Mucosa of rectum (tissue), 2 donors: ENCODE measurements around the gene HADHA.

Experiments used
- H3K27ac ChIP-seq, 2 donors: one replicate each; pipeline ENCODE4 v1.7.0; 2013; ENCODE audit warnings: inconsistent platforms in 2 of 2, low read depth in 2 of 2, low read length in 2 of 2
- H3K27me3 ChIP-seq, 2 donors: one replicate each; pipeline ENCODE4 v1.7.0; 2013; ENCODE audit warnings: low read length in 2 of 2; ENCODE audit not compliant: control insufficient read depth in 2 of 2, insufficient read depth in 2 of 2
- H3K36me3 ChIP-seq, 2 donors: one replicate each; pipeline ENCODE4 v1.7.0; 2013; ENCODE audit warnings: low read length in 2 of 2; ENCODE audit not compliant: control insufficient read depth in 2 of 2, insufficient read depth in 2 of 2
- H3K4me1 ChIP-seq, 2 donors: one replicate each; pipeline ENCODE4 v1.7.0; 2013; ENCODE audit warnings: low read length in 2 of 2, mild to moderate bottlenecking in 1 of 2; ENCODE audit not compliant: control insufficient read depth in 2 of 2, insufficient read depth in 2 of 2
- H3K4me3 ChIP-seq, 2 donors: one replicate each; pipeline ENCODE4 v1.7.0; 2013; ENCODE audit warnings: low read length in 2 of 2
- H3K9ac ChIP-seq, 2 donors: one replicate each; pipeline ENCODE4 v1.7.0; 2013; ENCODE audit warnings: low read length in 2 of 2, low read depth in 1 of 2, mild to moderate bottlenecking in 1 of 2
- H3K9me3 ChIP-seq, 2 donors: one replicate each; pipeline ENCODE4 v1.7.0; 2013; ENCODE audit warnings: low read length in 2 of 2; ENCODE audit not compliant: control insufficient read depth in 2 of 2
- donor health status: healthy.
- donor health status: Normal muscosa, but diverticular disease.

The HADHA gene

GRCh38 chr2:26196683-26197418, 47.6 kb downstream of the HADHA start:
- Histone ChIP-seq H3K9me3 (no peaks in the 10 kb centered on the region), H3K36me3 (peaks cover 75 to 86% of the 10 kb centered on the region in 2 donors), H3K4me3 (no peak overlapping the region), H3K27me3 (no peaks in the 10 kb centered on the region), H3K27ac (no peak overlapping the region), H3K9ac (no peak overlapping the region), H3K4me1 (peaks cover 2 to 3% of the 10 kb centered on the region in 2 donors)

- Histone ChIP-seq H3K27me3 (no peaks in the 10 kb centered on the region), H3K27ac (no peak overlapping the region), H3K4me3 (no peak overlapping the region), H3K9me3 (no peaks in the 10 kb centered on the region), H3K4me1 (peaks cover 6 to 10% of the 10 kb centered on the region in 2 donors), H3K36me3 (peaks cover 73 to 92% of the 10 kb centered on the region in 2 donors), H3K9ac (no peak overlapping the region)
Measured at GRCh38 chr2:26195040-26195984, 49.1 kb downstream of the HADHA start.

GRCh38 chr2:26193578-26194231, 50.7 kb downstream of the HADHA start:
- no peak overlapping the region for H3K4me3 ChIP-seq
- H3K9me3 ChIP-seq = no peaks in the 10 kb centered on the region
- H3K9ac ChIP-seq = no peak overlapping the region
- peaks cover 62 to 84% of the 10 kb centered on the region in 2 donors for H3K36me3 ChIP-seq
- no peaks in the 10 kb centered on the region for H3K27me3 ChIP-seq
- no peak overlapping the region for H3K27ac ChIP-seq
- peaks cover 6 to 10% of the 10 kb centered on the region in 2 donors for H3K4me1 ChIP-seq

GRCh38 chr2:26191316-26192159, 52.9 kb downstream of the HADHA start:
- no peak overlapping the region for H3K9ac ChIP-seq
- no peaks in the 10 kb centered on the region for H3K9me3 ChIP-seq
- no peaks in the 10 kb centered on the region for H3K27me3 ChIP-seq
- peak overlapping the region; percentile 58 to 71 for H3K27ac ChIP-seq
- no peak overlapping the region for H3K4me3 ChIP-seq
- peaks cover 42 to 63% of the 10 kb centered on the region in 2 donors for H3K36me3 ChIP-seq
- H3K4me1 ChIP-seq = peaks cover 6 to 10% of the 10 kb centered on the region in 2 donors

- no peaks in the 10 kb centered on the region for H3K9me3 ChIP-seq
- H3K4me1 ChIP-seq = peaks cover 7 to 15% of the 10 kb centered on the region in 2 donors
- peaks cover 34 to 51% of the 10 kb centered on the region in 2 donors for H3K36me3 ChIP-seq
- no peaks in the 10 kb centered on the region for H3K27me3 ChIP-seq
- H3K9ac ChIP-seq = no peak overlapping the region
- no peak overlapping the region for H3K4me3 ChIP-seq
- no peak overlapping the region for H3K27ac ChIP-seq
Measured at GRCh38 chr2:26190369-26190768, 54.1 kb downstream of the HADHA start.

- Histone ChIP-seq H3K27ac (no peak overlapping the region), H3K4me3 (no peak overlapping the region), H3K9me3 (no peaks in the 10 kb centered on the region), H3K36me3 (peaks cover 29 to 45% of the 10 kb centered on the region in 2 donors), H3K27me3 (no peaks in the 10 kb centered on the region), H3K9ac (no peak overlapping the region), H3K4me1 (peaks cover 9 to 15% of the 10 kb centered on the region in 2 donors)
Measured at GRCh38 chr2:26189751-26190150, 54.7 kb downstream of the HADHA start.

- peaks cover 12 to 19% of the 10 kb centered on the region in 2 donors for H3K4me1 ChIP-seq
- peaks cover 22 to 39% of the 10 kb centered on the region in 2 donors for H3K36me3 ChIP-seq
- no peak overlapping the region for H3K9ac ChIP-seq
- H3K27ac ChIP-seq = no peak overlapping the region
- no peak overlapping the region for H3K4me3 ChIP-seq
- H3K9me3 ChIP-seq = no peaks in the 10 kb centered on the region
- H3K27me3 ChIP-seq = no peaks in the 10 kb centered on the region
Measured at GRCh38 chr2:26189123-26189522, 55.3 kb downstream of the HADHA start.

GRCh38 chr2:26187537-26188104, 56.8 kb downstream of the HADHA start:
- H3K36me3 ChIP-seq = peaks cover 10 to 25% of the 10 kb centered on the region in 2 donors
- H3K4me3 ChIP-seq = no peak overlapping the region
- H3K9me3 ChIP-seq = no peaks in the 10 kb centered on the region
- no peak overlapping the region for H3K9ac ChIP-seq
- no peak overlapping the region for H3K27ac ChIP-seq
- H3K27me3 ChIP-seq = no peaks in the 10 kb centered on the region
- H3K4me1 ChIP-seq = peaks cover 12 to 19% of the 10 kb centered on the region in 2 donors

GRCh38 chr2:26187114-26187513, 57.3 kb downstream of the HADHA start:
- Histone ChIP-seq H3K36me3 (peaks cover 10 to 22% of the 10 kb centered on the region in 2 donors), H3K4me1 (peaks cover 12 to 18% of the 10 kb centered on the region in 2 donors), H3K9me3 (no peaks in the 10 kb centered on the region), H3K9ac (no peak overlapping the region), H3K27me3 (no peaks in the 10 kb centered on the region), H3K4me3 (no peak overlapping the region), H3K27ac (no peak overlapping the region)
